Measurements from ENCODE around the gene EEF1AKMT2.

DNA sequence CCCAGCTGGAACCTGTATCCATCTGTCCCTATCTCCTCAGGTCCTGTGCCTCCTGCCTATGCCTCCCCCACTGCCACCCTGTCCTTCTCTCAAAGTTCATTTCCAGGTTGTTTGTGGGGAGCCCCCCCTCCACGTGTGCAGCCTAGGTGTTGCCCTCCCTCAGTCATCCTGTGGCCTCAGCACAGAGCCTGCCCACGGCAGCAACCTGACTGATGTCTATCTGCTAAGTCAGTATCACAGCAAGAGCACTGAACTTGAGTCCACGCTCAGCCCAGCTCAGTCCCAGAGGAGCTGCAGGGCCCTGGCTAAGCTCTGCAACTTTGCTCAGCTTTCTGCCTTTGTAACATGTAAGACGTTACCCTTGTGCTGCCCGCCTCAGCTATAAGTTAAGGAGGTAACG is 76.2 kb downstream of the EEF1AKMT2 start:
- TF ChIP-seq, protein P1, sequence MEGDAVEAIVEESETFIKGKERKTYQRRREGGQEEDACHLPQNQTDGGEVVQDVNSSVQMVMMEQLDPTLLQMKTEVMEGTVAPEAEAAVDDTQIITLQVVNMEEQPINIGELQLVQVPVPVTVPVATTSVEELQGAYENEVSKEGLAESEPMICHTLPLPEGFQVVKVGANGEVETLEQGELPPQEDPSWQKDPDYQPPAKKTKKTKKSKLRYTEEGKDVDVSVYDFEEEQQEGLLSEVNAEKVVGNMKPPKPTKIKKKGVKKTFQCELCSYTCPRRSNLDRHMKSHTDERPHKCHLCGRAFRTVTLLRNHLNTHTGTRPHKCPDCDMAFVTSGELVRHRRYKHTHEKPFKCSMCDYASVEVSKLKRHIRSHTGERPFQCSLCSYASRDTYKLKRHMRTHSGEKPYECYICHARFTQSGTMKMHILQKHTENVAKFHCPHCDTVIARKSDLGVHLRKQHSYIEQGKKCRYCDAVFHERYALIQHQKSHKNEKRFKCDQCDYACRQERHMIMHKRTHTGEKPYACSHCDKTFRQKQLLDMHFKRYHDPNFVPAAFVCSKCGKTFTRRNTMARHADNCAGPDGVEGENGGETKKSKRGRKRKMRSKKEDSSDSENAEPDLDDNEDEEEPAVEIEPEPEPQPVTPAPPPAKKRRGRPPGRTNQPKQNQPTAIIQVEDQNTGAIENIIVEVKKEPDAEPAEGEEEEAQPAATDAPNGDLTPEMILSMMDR (IDR thresholded peaks at IDR 0.05) = no peak
- TF ChIP-seq POLR2A (IDR thresholded peaks at IDR 0.05) = no peak

Data from Peyer's patch (tissue), 4 donors.